ENCODE results near the gene KLHL22.
"Not testable (repeated sequence)": the region's sequence is repeated elsewhere in the genome, so short reads cannot be mapped to it uniquely, and the experiment has no call there.

The KLHL22 gene

GRCh38 chr22:20466659-20467379 lies 28.8 kb downstream of the KLHL22 start:
- DNase-seq: no peak

- DNase-seq: no peak
These were observed 29.9 kb downstream of the KLHL22 start for GRCh38 chr22:20465759-20466077.

- DNase-seq: no peak
These were observed 30.5 kb downstream of the KLHL22 start for GRCh38 chr22:20464912-20465758.

- DNase-seq: no peak
These were observed 31.4 kb downstream of the KLHL22 start for GRCh38 chr22:20464096-20464614.

- no peak for DNase-seq
These were observed 32.1 kb downstream of the KLHL22 start for GRCh38 chr22:20463324-20464095.

- no peak for DNase-seq
These were observed 35.7 kb downstream of the KLHL22 start for GRCh38 chr22:20459862-20460261.

GRCh38 chr22:20459152-20459542 lies 36.4 kb downstream of the KLHL22 start:
- no peak for DNase-seq

- DNase-seq: no peak
These were observed 37.0 kb downstream of the KLHL22 start for GRCh38 chr22:20458530-20459151.

GRCh38 chr22:20457506-20458240 lies 37.9 kb downstream of the KLHL22 start:
- DNase-seq: no peak

GRCh38 chr22:20456722-20457076 lies 38.9 kb downstream of the KLHL22 start:
- no peak for DNase-seq

- DNase-seq: peak; percentile 75
These were observed 39.4 kb downstream of the KLHL22 start for GRCh38 chr22:20456064-20456721.

- no peak for DNase-seq
These were observed 39.9 kb downstream of the KLHL22 start for GRCh38 chr22:20455709-20456063.

- DNase-seq: no peak
These were observed 42.4 kb downstream of the KLHL22 start for GRCh38 chr22:20453222-20453621.

- no peak for DNase-seq
These were observed 43.7 kb downstream of the KLHL22 start for GRCh38 chr22:20451920-20452319.

- DNase-seq: not testable (repeated sequence)
These were observed 44.3 kb downstream of the KLHL22 start for GRCh38 chr22:20451129-20451778.

- no peak for DNase-seq
These were observed 45.1 kb downstream of the KLHL22 start for GRCh38 chr22:20450551-20450906.

GRCh38 chr22:20449819-20450550 lies 45.6 kb downstream of the KLHL22 start:
- no peak for DNase-seq

- no peak for DNase-seq
These were observed 47.0 kb downstream of the KLHL22 start for GRCh38 chr22:20448630-20449029.

GRCh38 chr22:20446383-20446970 lies 49.1 kb downstream of the KLHL22 start:
- DNase-seq: no peak

- DNase-seq: no peak
These were observed 51.3 kb downstream of the KLHL22 start for GRCh38 chr22:20444325-20444724.

Data from midbrain (tissue), 1 donor.